MM.1S (cell line): ENCODE measurements around the gene MX1.

Source experiments
- DNase-seq: peaks from one replicate; pipeline ENCODE4 v3.0.0-alpha.2; 2015
- H2AFZ ChIP-seq: fragments of 300-600 bp; sonication (generic); 2 replicates; pipeline ENCODE4 v1.6.0; 2016; ENCODE audit warnings: antibody characterized with exemption, low read length
- H3F3A ChIP-seq: fragments of 300-600 bp; sonication (generic); 2 replicates; pipeline ENCODE4 v1.6.1; 2016; ENCODE audit warnings: mild to moderate bottlenecking, antibody characterized with exemption, low read length, moderate library complexity, mixed read lengths; ENCODE audit not compliant: insufficient read depth
- H3K27ac ChIP-seq: fragments of 300-600 bp; sonication (generic); 2 replicates; pipeline ENCODE4 v1.5.1; 2016; ENCODE audit warnings: mild to moderate bottlenecking, low read length
- H3K27me3 ChIP-seq: fragments of 300-600 bp; sonication (generic); replicated peaks from 2 replicates; pipeline ENCODE4 v1.6.0; 2016; ENCODE audit warnings: low read length; ENCODE audit not compliant: insufficient read depth
- H3K36me3 ChIP-seq: fragments of 300-600 bp; sonication (generic); replicated peaks from 2 replicates; pipeline ENCODE4 v1.6.1; 2016; ENCODE audit warnings: mild to moderate bottlenecking, low read length, mixed read lengths; ENCODE audit not compliant: insufficient read depth
- H3K4me1 ChIP-seq: fragments of 300-600 bp; sonication (generic); 2 replicates; pipeline ENCODE4 v1.6.1; 2016; ENCODE audit warnings: low read length, mixed read lengths
- H3K4me2 ChIP-seq: fragments of 300-600 bp; sonication (generic); 2 replicates; pipeline ENCODE4 v1.6.0; 2016; ENCODE audit warnings: low read depth, low read length
- H3K4me3 ChIP-seq: fragments of 300-600 bp; sonication (generic); 2 replicates; pipeline ENCODE4 v1.5.1; 2016; ENCODE audit warnings: low read length, mixed read lengths
- H3K79me2 ChIP-seq: fragments of 300-600 bp; sonication (generic); 2 replicates; pipeline ENCODE4 v1.6.1; 2016; ENCODE audit warnings: mixed run types, low read length, mixed read lengths
- H3K9ac ChIP-seq: fragments of 300-600 bp; sonication (generic); 2 replicates; pipeline ENCODE4 v1.6.1; 2016; ENCODE audit warnings: low read length, mixed read lengths
- H3K9me2 ChIP-seq: fragments of 300-600 bp; sonication (generic); replicated peaks from 2 replicates; pipeline ENCODE4 v1.6.1; 2016; ENCODE audit warnings: mild to moderate bottlenecking, low read length, mixed read lengths; ENCODE audit not compliant: insufficient read depth
- H3K9me3 ChIP-seq: fragments of 300-600 bp; sonication (generic); replicated peaks from 2 replicates; pipeline ENCODE4 v1.6.1; 2016; ENCODE audit warnings: mild to moderate bottlenecking, low read length, mixed read lengths; ENCODE audit not compliant: insufficient read depth
- H4K20me1 ChIP-seq: fragments of 300-600 bp; sonication (generic); 2 replicates; pipeline ENCODE4 v1.6.1; 2016; ENCODE audit warnings: mild to moderate bottlenecking, low read length, moderate library complexity, mixed read lengths; ENCODE audit not compliant: insufficient read depth
- EZH2 ChIP-seq: fragments of 300-600 bp; sonication (generic); optimal IDR thresholded peaks from 2 replicates; pipeline ENCODE3; 2017; ENCODE audit warnings: low read depth, mild to moderate bottlenecking, antibody characterized with exemption, low read length, mixed read lengths
- EZH2phosphoT487 ChIP-seq: fragments of 300-600 bp; sonication (generic); IDR thresholded peaks from 2 replicates; pipeline ENCODE4 v1.6.1; 2018; ENCODE audit warnings: antibody characterized with exemption, low read length
- TF ChIP-seq, protein P1 (sequence below): fragments of 300-600 bp; sonication (generic); IDR thresholded peaks from 2 replicates; pipeline ENCODE4 v1.5.1; 2016; ENCODE audit warnings: antibody characterized with exemption, low read length, mixed read lengths

The MX1 gene

DNA sequence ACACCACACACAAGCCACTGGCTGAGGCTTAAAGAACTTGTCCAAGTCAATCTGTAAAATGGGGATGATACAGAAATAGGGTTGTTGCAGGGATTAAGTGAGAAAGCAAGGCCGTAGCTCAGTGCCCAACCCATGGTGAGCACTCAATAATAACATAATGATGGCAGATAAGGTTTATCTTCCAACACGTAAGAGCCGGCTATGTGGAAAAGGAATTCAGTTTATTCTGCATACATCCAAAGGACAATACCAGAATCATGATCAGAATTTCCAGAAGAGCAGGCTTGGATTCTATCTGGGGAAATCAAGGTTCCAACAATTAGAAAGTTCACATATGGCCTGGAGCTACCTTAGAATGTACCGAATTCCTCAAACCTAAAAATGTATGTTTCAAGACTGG is 77.3 kb downstream of the MX1 start:
- Histone ChIP-seq H3F3A (no peaks in the 10 kb centered on the region), H3K4me1 (0 out of 2 replicates have a peak, but pooled peaks cover 8% of the 10 kb centered on the region), H3K4me3 (no peak overlapping the region), H3K9me2 (no peaks in the 10 kb centered on the region), H3K4me2 (no peak overlapping the region), H3K9ac (no peak overlapping the region), H3K79me2 (no peaks in the 10 kb centered on the region), H4K20me1 (no peaks in the 10 kb centered on the region), H3K27ac (no peak overlapping the region), H3K27me3 (peaks cover 41% of the 10 kb centered on the region), H2AFZ (no peak overlapping the region), H3K9me3 (no peaks in the 10 kb centered on the region), H3K36me3 (no peaks in the 10 kb centered on the region)
- DNase-seq, result no peak
- TF ChIP-seq EZH2 (no peak), EZH2phosphoT487 (no peak)
- TF ChIP-seq, protein P1, sequence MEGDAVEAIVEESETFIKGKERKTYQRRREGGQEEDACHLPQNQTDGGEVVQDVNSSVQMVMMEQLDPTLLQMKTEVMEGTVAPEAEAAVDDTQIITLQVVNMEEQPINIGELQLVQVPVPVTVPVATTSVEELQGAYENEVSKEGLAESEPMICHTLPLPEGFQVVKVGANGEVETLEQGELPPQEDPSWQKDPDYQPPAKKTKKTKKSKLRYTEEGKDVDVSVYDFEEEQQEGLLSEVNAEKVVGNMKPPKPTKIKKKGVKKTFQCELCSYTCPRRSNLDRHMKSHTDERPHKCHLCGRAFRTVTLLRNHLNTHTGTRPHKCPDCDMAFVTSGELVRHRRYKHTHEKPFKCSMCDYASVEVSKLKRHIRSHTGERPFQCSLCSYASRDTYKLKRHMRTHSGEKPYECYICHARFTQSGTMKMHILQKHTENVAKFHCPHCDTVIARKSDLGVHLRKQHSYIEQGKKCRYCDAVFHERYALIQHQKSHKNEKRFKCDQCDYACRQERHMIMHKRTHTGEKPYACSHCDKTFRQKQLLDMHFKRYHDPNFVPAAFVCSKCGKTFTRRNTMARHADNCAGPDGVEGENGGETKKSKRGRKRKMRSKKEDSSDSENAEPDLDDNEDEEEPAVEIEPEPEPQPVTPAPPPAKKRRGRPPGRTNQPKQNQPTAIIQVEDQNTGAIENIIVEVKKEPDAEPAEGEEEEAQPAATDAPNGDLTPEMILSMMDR, result no peak

DNA sequence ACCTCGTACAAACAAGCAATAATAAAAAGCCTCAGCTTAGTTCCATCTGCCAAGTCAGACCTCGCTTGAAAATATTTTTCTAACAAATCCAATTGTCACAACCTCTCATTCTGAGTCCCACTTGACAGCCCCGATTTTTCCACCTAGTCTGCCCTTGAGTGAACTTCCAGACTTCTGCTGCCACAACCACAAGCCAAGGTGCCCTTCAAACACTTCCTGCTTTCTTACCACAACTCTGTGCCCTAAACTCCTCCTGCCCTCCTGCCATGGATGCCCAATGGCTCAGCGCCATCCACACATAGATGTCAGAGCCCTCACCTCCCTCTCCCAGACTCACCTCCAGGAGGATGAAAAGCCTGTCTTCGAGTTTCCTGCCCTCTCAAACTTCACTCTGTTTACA is 78.0 kb downstream of the MX1 start:
- no peak overlapping the region for H3K4me2 ChIP-seq
- H3K4me1 ChIP-seq, result 0 out of 2 replicates have a peak, but pooled peaks cover 8% of the 10 kb centered on the region
- no peaks in the 10 kb centered on the region for H3K79me2 ChIP-seq
- H3K9me2 ChIP-seq, result no peaks in the 10 kb centered on the region
- TF ChIP-seq EZH2, result no peak
- TF ChIP-seq EZH2phosphoT487, result no peak
- TF ChIP-seq, protein P1, result no peak
- H3K9ac ChIP-seq, result no peak overlapping the region
- H2AFZ ChIP-seq, result no peak overlapping the region
- no peaks in the 10 kb centered on the region for H3F3A ChIP-seq
- DNase-seq, result no peak
- no peaks in the 10 kb centered on the region for H3K9me3 ChIP-seq
- H4K20me1 ChIP-seq, result no peaks in the 10 kb centered on the region
- H3K27me3 ChIP-seq, result peaks cover 47% of the 10 kb centered on the region
- no peaks in the 10 kb centered on the region for H3K36me3 ChIP-seq
- H3K27ac ChIP-seq, result no peak overlapping the region
- H3K4me3 ChIP-seq, result no peak overlapping the region

DNA sequence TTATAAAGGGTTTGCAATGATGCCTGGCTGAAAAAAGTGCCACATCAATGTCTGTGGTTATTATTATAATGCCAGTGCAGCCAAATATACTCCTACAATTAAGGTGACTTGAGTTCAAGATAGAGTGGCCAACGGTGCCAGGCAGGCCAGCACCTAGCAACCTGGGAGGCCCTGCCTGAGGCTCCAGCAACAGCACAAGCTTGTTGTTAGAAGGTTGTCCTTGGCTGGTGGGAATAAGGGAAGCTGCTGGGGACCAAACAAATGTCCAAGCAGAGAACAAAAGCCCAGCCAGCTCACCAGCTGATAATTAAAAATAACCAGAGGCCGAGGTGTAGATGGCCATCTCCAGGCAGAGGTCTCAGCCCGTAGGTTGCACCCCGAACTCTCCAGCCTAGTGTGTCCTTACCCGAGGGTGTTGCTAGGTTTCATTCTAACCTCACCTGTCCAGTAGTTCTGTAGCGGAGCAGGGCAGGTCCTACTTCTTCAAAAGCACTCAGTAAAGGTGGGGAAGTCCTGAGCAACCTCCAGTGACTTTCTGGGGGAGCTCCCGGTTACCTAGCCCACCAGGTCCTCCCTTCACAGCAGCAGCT is 80.1 kb downstream of the MX1 start:
- Histone ChIP-seq H3K4me2 (no peak overlapping the region), H2AFZ (no peak overlapping the region), H3K9me2 (no peaks in the 10 kb centered on the region), H3K9me3 (no peaks in the 10 kb centered on the region), H4K20me1 (no peaks in the 10 kb centered on the region), H3K79me2 (no peaks in the 10 kb centered on the region), H3K27me3 (peaks cover 41% of the 10 kb centered on the region), H3F3A (no peaks in the 10 kb centered on the region), H3K4me3 (no peak overlapping the region), H3K9ac (no peak overlapping the region), H3K36me3 (no peaks in the 10 kb centered on the region), H3K4me1 (0 out of 2 replicates have a peak, but pooled peaks cover 8% of the 10 kb centered on the region), H3K27ac (no peak overlapping the region)
- DNase-seq, result no peak
- TF ChIP-seq, protein P1, result no peak
- TF ChIP-seq EZH2 (no peak), EZH2phosphoT487 (no peak)
